ENCODE data around the gene KRTAP10-4.
"Not testable (repeated sequence)": the region's sequence is repeated elsewhere in the genome, so short reads cannot be mapped to it uniquely, and the experiment has no call there.

KRTAP10-4 gene

DNA sequence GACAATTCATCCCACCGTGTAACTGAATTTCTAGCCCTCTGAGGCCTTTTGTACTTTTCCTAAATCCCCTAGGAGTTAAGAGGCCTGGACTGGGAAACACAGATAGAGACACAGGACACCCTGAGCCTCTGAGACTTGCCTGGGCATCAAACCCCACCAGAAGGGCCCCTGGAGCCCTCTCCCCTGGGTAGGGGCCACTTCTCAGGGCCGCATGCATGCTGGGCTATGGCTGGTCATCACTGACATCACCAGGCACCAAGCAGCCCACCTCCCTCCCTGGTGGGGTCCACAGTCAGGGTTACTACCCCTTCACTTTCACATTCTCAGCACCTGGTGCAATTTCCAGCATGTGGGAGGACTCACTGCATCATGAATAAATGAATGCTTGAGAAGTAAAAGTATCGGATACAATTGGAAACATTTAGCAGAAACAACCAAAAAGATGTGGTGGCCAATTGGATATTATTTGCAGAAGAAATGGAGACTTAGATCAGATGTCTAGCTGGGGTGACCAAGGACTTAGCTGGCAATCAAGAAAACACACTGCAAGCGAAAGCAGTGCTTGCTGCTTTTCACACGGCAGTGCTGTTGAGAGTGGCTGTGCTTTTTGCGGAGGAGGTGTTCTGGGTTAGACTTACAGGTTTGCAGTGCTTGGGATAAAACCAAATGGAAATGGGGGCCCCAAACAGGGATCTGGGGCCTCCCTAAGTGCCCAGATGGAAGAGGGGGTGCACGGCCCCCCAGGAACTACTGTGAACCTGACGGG is 25.9 kb downstream of the KRTAP10-4 start:
- DNase-seq (ENCODE audit: low read depth in 2 of 2): no peak

DNA sequence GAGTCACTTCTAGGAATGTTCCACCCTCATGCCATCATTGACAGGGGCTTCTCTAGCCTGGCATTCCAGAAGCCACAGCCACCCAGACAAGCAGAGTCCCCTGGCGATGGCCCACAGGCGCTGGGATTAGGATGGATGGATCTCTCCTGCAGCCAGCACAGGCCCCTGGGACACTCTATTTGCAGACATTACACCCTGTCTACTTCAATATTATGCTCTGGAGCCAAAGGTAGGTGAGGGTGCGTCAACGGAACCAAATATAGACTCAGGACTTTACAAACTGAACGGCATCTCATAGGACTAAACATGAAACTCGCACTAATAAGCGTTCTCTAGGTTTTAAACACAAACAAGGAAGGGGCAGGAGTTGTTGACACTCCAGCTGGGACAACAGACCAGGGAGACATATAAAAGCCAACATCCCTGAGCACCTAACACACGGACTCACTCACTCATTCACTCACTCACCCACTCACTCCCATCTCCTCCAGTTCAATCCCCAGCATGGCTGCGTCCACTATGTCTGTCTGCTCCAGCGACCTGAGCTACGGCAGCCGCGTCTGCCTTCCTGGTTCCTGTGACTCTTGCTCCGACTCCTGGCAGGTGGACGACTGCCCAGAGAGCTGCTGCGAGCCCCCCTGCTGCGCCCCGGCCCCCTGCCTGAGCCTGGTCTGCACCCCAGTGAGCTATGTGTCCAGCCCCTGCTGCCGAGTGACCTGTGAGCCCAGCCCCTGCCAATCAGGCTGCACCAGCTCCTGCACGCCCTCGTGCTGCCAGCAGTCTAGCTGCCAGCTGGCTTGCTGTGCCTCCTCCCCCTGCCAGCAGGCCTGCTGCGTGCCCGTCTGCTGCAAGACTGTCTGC is 26.8 kb downstream of the KRTAP10-4 start, which contains the start of gene KRTAP10-7:
KRTAP10-7 (plus strand) TSS at position 480 of the 861 bp plus-strand sequence; CDS start at position 505, 25 bp downstream.
- not testable (repeated sequence) for DNase-seq (ENCODE audit: low read depth in 2 of 2)

GRCh38 chr21:44601091-44601490 is 27.6 kb downstream of the KRTAP10-4 start:
- not testable (repeated sequence) for DNase-seq (ENCODE audit: low read depth in 2 of 2)

GRCh38 chr21:44601596-44602462 is 28.3 kb downstream of the KRTAP10-4 start:
- DNase-seq (ENCODE audit: low read depth in 2 of 2): no peak

- no peak for DNase-seq (ENCODE audit: low read depth in 2 of 2)
These were observed 28.9 kb downstream of the KRTAP10-4 start for GRCh38 chr21:44602463-44602850.

DNA sequence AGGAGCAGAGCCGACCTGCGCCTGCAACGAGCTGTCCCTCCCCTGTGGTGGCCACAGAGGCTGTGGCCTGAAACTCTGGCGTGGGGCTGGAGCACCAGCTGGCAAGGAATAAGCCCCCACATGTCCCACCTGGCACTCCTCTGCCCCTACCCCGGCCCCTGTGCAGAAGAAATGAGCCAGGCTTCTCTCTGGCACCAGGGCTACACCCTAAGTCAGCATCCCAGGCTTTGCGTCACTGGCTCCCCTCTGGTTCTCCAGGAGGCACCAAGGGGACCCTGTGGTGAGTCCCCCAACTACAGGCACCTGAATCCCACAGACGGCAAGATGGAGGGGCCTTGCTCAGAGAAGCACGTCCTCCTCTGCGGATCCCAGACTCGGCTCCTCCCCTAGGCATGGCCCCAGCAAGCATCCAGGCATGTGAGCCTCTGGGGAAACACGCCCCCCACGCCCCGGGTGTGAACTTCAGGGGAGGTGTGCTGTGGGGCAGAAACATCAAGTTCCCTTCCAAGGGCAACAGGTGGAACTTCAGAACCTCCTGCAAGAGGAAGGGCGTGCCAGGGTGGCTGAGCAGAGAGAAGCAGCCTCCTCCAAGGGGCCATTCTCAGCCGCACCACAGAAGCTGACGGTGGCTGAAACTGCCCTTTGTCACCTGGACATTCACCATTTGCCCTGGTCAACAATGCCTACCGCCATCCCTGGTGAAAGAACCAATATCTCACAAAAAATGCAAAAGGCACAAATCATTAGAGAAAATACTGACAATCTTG is 29.8 kb downstream of the KRTAP10-4 start:
- DNase-seq (ENCODE audit: low read depth in 2 of 2): no peak

DNA sequence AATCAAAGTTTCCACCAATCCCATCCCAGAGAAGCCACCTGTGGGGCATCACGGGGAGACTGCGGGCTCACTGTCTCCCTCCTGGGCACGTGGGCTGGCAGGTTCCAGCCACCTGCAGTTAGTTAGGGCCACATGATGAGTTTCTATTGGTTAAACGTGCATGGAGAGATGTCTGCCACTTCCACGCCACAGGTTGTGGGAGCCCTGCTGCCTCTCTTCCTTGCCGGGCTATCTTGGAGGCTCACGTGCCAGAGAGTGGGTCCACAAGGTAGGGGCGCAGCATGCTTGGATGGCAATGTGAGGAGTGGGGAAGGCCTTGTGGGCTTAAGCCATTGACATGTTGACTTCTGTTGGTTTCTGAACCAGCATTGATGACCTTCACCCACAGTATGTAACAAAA is 30.4 kb downstream of the KRTAP10-4 start:
- DNase-seq (ENCODE audit: low read depth in 2 of 2): no peak

GRCh38 chr21:44606495-44606894 is 33.0 kb downstream of the KRTAP10-4 start:
- no peak for DNase-seq (ENCODE audit: low read depth in 2 of 2)

DNA sequence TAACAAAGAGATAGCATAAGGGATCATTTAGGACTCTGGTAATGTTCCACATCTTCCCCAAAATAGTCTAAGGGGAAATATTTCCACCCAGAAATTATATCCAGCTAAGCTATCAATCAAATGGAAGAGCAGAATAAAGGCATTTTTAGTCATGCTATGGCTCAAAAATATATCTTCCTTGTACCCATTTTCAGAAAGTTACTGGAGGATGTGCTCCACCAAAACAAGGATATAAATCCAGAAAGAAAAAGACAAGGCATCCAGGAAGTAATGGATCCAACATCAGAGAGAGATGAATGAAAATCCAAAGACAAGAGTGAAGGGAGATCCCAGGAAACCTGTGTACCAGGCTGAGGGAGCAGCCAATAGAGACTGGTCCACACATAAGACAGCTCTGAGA is 35.7 kb downstream of the KRTAP10-4 start:
- no peak for DNase-seq (ENCODE audit: low read depth in 2 of 2)

GRCh38 chr21:44610157-44610843 is 36.8 kb downstream of the KRTAP10-4 start:
- DNase-seq (ENCODE audit: low read depth in 2 of 2): not testable (repeated sequence)

- DNase-seq (ENCODE audit: low read depth in 2 of 2): no peak
These were observed 38.0 kb downstream of the KRTAP10-4 start for GRCh38 chr21:44611551-44611950.

- DNase-seq (ENCODE audit: low read depth in 2 of 2): no peak
These were observed 38.5 kb downstream of the KRTAP10-4 start, which contains the start of gene KRTAP10-8 for GRCh38 chr21:44612029-44612486. KRTAP10-8 (plus strand) TSS chr21:44612079; CDS start chr21:44612101, 22 bp downstream.

- no peak for DNase-seq (ENCODE audit: low read depth in 2 of 2)
These were observed 39.2 kb downstream of the KRTAP10-4 start for GRCh38 chr21:44612669-44613229.

DNA sequence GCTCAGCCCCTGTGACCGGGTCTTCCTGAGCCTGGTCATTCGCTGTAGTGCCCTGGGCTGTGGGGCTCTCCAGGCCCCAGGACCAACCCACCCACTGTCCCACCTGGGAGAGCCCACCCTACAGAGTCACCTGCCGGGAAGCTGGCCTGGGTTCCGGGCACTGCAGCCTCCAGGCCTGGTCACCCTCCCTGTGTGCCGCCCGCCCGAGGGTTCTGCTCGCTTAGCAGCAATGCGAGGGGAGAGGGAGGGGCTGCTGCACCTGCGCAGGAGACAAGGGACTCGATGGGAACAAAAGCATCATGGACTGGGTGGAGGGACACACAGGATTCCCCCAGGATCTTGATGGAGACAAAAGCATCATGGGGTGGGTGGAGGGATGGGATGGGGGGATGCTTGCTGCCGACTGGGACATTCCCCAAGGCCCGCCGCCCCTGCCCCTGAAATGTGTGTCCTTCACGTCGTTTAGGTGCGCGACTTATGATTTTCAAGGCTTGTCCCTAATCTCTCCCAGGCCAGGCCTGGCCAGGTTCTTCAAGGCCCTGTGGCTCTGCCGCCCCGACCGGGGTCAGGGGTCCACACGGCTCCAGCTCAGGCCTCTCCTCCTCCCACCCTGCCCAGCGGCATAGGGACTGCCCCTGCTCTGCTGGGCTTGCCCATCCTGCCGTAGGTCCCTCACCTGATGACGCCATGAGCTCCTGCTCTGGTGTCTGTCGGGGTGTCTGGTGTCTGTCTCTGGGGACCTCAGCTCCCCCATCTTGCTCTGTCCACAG is 40.0 kb downstream of the KRTAP10-4 start:
- DNase-seq (ENCODE audit: low read depth in 2 of 2): no peak

DNA sequence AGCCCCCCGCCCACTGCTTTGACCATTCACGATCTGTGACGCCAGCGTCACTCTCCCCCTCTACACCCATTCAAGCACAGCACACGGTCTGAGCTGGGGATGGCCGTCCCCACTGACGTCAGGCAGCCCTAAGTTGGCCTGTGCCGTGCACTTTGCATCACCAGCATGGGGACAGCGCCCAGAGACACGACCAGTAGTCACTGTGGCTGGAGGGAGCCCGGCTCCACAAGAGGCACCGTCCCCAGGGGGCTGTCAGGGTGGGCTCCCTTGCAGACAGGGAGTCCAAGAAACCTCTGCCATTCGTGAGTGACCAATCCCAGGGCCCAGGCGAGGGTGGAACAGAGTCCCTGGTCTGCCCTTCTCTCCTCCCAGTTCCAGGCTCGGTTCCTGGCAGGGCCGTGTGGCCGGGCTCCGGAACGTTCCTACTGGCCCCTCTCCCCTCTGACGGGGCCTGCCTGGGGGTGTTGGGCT is 40.7 kb downstream of the KRTAP10-4 start:
- no peak for DNase-seq (ENCODE audit: low read depth in 2 of 2)

DNA sequence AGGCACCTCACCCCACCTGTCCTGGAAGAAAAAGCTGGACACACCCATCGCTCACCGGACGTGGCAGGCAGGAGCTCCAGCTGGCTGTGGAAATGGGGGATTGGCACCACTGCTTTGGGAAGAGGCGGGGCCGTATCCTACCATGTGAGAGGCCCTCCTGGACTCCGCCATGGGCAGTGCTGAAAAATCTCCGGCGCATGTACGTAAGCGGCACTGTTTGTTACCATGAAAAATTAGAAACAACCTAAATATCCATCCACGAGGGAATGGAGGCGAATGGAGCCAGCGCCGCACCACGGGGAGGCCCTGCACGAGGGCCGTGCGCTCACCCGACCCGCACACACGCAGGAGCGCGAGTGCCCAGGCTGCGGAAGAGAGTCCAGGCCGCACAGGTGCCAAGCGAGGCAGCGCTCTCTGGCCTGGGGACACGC is 41.4 kb downstream of the KRTAP10-4 start:
- DNase-seq (ENCODE audit: low read depth in 2 of 2): no peak

DNA sequence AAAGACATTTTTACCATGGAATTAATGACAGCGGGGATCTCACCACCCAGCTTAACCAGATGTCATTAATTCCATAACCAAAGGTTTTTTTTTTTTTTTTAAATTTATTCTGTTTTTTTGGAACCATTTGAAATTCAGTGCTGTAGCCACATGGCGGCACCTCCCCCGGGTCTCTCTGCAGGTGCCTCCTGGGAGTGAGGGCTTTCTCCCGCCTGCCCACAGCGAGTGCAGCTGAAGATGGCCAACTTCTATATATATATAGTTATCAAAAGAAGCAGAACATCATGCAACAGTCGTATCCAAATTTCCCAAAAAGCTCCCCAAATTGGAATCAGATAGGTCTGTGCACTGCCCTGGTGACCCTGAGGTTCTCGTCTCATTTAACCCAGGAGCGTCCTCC is 41.9 kb downstream of the KRTAP10-4 start:
- no peak for DNase-seq (ENCODE audit: low read depth in 2 of 2)

DNA sequence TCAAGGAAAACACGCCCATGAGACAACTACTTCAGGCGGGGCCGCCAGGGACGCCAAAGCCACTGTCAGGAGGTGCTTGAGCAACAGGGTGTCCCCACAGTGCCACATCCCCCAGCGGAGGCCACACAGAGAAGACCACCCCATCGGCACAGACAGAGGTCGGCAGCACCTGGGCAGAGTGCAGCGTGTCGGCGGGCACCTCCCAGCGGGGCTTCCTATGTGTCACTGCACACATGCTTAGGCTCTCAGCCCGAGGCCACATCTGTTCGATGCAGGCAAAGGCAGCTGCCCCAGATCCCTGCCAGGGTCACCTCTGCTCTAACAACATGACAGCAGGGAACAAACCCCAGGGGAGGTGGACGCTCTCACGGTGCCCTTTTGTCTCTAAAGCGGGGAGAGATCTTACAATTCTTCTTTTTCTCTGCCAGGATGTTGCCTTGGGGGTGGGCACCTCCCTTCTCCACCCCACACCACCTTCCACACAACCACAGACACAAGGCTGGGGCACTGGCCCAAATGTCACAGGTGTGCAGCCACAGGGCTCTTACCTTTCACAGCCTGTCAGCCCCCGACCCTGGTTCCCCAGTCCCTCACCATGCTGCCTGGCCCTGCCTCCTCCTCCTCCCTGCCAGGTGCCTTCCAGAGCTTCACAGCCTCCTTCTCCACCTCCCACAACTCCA is 42.5 kb downstream of the KRTAP10-4 start:
- DNase-seq (ENCODE audit: low read depth in 2 of 2): no peak

Measured in stimulated activated CD4-positive, alpha-beta T cell treated with anti-CD3 and anti-CD28 coated beads, Interleukin-15, amount 100 ng/mL, for 48 hours (primary cell).